GM12865 (cell line): ENCODE results near the gene ZDHHC9.

Experiments used
- DNase-seq: peaks from one replicate; pipeline ENCODE4 v3.0.0; 2010; ENCODE audit warnings: low read depth
- H3K4me3 ChIP-seq: 2 replicates; pipeline ENCODE4 v1.5.1; 2011; ENCODE audit warnings: mild to moderate bottlenecking, low read depth, low read length, control low read depth
- TF ChIP-seq, protein P1 (sequence below): IDR thresholded peaks from 2 replicates; pipeline ENCODE4 v1.5.1; 2011; ENCODE audit warnings: low read length, control low read depth, low read depth, inconsistent platforms; ENCODE audit not compliant: insufficient read depth; ENCODE audit errors: missing control alignments

ZDHHC9 gene

DNA sequence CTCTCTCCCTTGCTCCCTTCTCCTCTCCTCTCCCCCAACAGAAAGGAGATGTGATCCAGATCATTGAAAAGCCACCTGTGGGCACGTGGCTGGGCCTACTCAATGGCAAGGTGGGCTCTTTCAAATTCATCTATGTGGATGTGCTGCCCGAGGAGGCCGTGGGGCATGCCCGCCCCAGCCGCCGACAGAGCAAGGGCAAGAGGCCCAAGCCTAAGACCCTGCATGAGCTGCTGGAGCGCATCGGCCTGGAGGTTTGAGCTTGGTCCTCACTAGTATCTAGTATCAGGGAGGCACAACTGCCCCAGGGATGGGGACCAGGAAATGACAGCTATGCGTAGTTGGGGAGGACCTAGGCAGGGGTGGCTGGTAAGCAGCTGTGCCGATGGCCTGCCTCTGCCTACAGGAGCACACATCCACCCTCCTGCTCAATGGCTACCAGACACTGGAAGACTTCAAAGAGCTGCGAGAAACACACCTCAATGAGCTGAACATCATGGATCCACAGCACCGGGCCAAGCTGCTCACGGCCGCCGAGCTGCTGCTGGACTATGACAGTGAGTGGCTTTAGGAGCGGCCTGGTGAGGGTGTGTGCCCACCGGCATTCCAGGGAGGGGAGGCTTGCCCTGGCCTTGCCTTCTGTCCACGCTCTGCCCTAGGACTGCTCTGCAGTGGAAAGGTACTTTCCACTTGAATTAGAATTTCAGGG lies 50.9 kb downstream of the ZDHHC9 start:
- no peak for DNase-seq
- TF ChIP-seq, protein P1, sequence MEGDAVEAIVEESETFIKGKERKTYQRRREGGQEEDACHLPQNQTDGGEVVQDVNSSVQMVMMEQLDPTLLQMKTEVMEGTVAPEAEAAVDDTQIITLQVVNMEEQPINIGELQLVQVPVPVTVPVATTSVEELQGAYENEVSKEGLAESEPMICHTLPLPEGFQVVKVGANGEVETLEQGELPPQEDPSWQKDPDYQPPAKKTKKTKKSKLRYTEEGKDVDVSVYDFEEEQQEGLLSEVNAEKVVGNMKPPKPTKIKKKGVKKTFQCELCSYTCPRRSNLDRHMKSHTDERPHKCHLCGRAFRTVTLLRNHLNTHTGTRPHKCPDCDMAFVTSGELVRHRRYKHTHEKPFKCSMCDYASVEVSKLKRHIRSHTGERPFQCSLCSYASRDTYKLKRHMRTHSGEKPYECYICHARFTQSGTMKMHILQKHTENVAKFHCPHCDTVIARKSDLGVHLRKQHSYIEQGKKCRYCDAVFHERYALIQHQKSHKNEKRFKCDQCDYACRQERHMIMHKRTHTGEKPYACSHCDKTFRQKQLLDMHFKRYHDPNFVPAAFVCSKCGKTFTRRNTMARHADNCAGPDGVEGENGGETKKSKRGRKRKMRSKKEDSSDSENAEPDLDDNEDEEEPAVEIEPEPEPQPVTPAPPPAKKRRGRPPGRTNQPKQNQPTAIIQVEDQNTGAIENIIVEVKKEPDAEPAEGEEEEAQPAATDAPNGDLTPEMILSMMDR: no peak
- no peak overlapping the region for H3K4me3 ChIP-seq

DNA sequence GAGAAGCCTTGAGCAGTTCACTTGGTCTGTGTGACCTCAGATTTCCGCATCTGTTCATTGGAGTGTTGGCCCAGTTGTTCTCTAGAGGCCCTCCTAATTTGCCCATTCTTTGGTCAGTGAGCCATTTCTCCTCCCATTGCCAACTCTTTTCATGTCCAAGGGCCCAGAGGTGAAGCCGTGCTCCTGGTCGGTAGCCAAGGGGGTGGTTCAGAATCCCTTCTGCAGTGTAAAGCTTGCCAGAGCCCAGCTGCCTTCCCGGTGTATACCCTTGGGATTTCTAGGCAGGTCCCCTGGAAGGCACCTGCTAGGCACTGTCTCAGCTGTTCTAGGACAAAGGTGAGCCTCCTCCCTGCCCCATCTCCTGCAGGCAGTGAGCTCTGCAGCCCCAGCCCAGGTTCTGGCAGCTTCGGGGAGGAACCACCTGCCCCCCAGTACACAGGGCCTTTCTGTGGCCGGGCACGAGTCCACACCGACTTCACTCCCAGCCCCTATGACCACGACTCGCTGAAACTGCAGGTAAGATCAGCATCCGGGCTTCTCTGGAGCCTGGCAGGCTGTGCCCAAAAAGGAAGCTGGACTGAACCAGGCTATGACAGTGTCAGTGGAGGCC lies 51.6 kb downstream of the ZDHHC9 start:
- TF ChIP-seq, protein P1: no peak
- no peak for DNase-seq

DNA sequence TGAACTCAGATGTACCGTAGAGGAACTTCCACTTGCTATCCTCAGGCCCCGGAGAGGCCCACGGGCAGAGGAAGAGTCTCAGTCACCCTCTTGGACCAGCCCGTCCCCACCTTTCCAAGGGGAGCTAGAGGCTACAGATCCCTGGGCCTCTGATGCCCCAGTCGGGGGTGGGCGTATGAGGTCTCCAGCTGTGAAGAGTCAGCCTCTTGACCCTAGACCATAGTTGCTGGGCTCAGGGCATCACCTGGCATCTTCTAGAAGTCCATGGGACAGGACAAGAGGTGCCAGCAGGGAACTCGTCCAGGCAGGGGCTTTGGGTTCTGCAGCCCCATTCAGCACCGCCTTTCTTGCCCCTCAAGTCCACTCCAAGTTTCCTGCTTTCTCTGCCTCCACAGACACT lies 52.4 kb downstream of the ZDHHC9 start:
- TF ChIP-seq, protein P1: no peak
- no peak for DNase-seq
- H3K4me3 ChIP-seq: no peak overlapping the region

More for the DNA sequence above, 51.6 kb downstream of the ZDHHC9 start:
- H3K4me3 ChIP-seq: no peak overlapping the region

DNA sequence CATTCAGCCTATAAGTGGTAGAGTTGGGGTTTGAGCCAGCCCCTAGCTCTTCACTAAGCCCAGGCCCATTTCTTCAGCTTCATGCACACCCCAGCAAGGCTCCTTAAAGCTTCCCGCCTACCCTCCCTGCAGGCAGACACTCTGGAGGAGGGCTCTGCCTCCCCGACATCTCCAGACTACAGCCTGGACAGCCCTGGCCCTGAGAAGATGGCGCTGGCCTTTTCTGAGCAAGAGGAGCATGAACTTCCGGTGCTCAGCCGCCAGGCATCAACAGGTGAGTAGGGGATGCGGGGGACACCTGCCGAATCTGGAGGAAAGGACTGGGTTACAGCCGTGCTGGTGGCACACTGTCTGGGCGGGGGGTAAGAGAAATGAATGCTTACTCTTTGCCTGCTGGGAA lies 52.9 kb downstream of the ZDHHC9 start:
- no peak for DNase-seq
- TF ChIP-seq, protein P1: no peak
- no peak overlapping the region for H3K4me3 ChIP-seq

DNA sequence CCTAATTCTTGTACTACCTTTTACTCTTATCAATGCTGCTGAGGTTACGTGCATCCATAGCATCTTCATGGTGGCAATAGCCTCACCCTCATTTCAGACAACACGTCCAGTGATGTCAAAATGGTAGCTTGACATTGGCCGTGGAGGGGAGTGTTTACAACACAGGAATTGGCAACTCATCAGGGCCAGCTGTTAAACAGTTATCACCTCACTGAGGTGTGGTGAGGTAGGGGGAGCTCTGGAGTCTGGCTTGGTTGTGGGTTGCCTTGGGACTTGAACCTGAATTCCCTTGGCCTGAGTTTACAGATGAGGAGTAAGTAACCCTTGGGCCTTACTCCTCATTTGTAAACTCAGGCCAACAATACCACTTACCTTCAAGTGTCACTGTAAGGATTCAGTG lies 53.5 kb downstream of the ZDHHC9 start:
- TF ChIP-seq, protein P1: no peak
- DNase-seq: no peak
- no peak overlapping the region for H3K4me3 ChIP-seq

DNA sequence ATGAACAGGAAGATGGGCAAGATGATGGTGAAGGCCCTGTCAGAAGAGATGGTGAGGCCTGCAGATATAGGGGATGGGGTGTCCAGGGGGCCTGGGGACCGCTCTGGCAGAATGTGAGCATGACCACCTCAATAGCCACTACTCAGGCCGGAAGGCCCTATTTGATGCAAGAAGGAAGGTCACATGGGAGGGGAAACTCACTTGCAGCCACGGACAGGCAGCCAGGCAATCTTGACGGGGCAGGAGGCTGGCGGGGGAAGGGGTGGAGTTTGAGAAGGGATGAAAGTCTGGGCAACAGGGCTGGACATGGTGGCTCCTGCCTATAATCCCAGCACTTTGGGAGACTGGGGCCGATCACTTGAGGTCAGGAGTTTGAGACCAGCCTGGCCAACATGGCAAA lies 55.2 kb downstream of the ZDHHC9 start:
- no peak overlapping the region for H3K4me3 ChIP-seq
- TF ChIP-seq, protein P1: no peak
- DNase-seq: no peak
